Stimulated activated CD4-positive, alpha-beta T cell treated with anti-CD3 and anti-CD28 coated beads, Interleukin-4, amount 100 ng/mL, for 48 hours (primary cell): Measurements from ENCODE around the gene SERPINF2.
"Not testable (repeated sequence)": the region's sequence is repeated elsewhere in the genome, so short reads cannot be mapped to it uniquely, and the experiment has no call there.

Experiments
- DNase-seq, 2 donors: peaks; one replicate each; pipeline ENCODE4 v3.0.0-alpha.2; 2020; ENCODE audit warnings: low read depth in 2 of 2

SERPINF2 gene

GRCh38 chr17:1716076-1716911 lies 26.4 kb upstream of the SERPINF2 start:
- DNase-seq = peak; percentile 99 to 100

GRCh38 chr17:1716912-1717695 lies 25.6 kb upstream of the SERPINF2 start:
- DNase-seq = peak; percentile 69 to 84

GRCh38 chr17:1718362-1719165 lies 24.1 kb upstream of the SERPINF2 start:
- DNase-seq = no peak

- DNase-seq = peak; percentile 56 to 57
These were observed 21.8 kb upstream of the SERPINF2 start for GRCh38 chr17:1720856-1721386.

DNA sequence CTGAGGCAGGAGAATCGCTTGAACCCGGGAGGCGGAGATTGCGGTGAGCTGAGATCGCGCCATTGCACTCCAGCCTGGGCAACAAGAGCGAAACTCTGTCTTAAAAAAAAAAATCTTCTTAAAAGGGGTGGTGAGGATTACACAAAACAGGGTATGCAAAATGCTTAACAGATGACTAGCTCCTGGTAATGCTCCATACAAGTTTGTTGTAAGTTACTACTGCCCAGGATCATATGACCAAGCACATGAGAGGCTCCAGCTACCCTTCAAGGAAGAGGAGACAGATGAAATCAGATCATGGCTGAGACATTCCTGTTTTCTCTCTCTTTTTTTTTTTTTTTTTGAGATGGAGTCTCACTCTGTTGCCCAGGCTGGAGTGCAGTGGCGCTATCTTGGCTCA lies 20.6 kb upstream of the SERPINF2 start:
- not testable (repeated sequence) for DNase-seq

DNA sequence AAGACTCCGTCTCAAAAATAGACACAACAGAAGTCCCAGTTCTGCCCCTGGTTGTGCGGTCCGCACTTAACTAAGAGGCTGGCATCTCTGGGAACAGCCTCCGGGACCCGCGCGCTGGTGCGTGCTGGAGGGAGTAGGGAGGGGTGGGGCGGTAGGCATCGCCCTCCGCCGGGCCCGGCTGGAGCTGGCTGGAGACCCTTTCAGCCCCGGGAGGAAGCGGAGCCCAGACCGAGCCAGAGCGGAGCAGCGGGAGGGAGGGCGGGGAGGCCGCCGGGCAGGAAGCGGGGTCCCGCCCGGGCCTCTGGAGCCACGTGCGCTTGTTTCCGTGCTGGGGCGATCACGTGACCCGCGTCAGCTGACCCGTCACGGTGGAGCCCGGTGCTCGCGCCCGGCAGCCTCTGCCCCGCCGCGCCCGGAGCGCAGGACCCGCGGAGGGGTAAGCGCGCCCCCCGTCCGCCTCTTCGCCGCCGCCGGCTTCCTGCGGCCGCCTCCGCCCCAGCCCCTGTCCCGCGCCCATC lies 18.3 kb upstream of the SERPINF2 start, which contains the start of gene WDR81:
Gene WDR81 (plus strand): TSS at position 354 of the 518 bp plus-strand sequence. CDS start 256 bp downstream, outside the sequence.
- DNase-seq = peak; percentile 75 to 88

DNA sequence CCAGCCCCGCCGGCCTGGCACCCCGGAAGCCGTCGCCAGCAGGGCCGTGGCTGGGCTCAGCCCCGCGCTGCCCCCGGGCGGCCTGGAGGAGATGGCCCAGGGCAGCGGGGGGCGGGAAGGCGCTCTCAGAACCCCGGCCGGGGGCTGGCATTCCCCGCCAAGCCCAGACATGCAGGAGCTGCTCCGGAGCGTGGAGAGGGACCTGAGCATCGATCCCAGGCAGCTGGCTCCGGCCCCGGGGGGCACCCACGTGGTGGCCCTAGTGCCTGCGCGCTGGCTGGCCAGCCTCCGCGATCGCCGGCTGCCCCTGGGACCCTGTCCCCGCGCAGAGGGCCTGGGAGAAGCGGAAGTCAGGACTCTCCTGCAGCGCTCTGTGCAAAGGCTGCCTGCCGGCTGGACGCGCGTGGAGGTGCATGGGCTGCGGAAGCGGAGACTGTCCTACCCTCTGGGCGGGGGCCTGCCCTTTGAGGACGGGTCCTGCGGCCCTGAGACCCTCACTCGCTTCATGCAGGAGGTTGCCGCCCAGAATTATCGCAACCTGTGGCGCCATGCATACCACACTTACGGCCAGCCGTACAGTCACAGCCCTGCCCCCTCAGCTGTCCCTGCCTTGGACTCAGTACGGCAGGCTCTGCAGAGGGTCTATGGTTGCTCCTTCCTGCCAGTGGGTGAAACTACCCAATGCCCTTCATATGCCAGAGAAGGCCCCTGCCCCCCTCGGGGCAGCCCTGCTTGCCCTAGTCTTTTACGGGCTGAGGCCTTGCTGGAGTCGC lies 17.6 kb upstream of the SERPINF2 start:
- DNase-seq = no peak

- no peak for DNase-seq
These were observed 16.8 kb upstream of the SERPINF2 start for GRCh38 chr17:1725642-1726511.

GRCh38 chr17:1726626-1727257 lies 15.9 kb upstream of the SERPINF2 start:
- DNase-seq = no peak

DNA sequence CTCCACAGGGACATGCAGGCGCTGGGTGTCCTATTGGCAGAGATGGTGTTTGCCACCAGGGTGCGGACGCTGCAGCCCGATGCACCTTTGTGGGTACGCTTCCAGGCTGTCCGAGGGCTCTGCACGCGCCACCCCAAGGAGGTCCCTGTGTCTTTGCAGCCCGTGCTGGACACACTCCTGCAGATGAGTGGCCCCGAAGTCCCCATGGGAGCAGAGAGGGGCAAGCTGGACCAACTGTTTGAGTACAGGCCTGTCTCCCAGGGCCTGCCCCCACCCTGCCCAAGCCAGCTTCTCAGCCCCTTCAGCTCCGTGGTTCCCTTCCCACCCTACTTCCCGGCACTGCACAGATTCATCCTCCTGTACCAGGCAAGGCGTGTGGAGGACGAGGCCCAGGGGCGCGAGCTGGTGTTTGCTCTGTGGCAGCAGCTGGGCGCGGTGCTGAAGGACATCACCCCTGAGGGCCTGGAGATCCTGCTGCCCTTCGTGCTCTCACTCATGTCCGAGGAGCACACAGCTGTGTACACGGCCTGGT lies 15.3 kb upstream of the SERPINF2 start:
- DNase-seq = no peak

GRCh38 chr17:1727876-1728630 lies 14.6 kb upstream of the SERPINF2 start:
- DNase-seq = no peak

- DNase-seq = no peak
These were observed 12.7 kb upstream of the SERPINF2 start for GRCh38 chr17:1729966-1730325.

- no peak for DNase-seq
These were observed 12.1 kb upstream of the SERPINF2 start for GRCh38 chr17:1730326-1731193.

DNA sequence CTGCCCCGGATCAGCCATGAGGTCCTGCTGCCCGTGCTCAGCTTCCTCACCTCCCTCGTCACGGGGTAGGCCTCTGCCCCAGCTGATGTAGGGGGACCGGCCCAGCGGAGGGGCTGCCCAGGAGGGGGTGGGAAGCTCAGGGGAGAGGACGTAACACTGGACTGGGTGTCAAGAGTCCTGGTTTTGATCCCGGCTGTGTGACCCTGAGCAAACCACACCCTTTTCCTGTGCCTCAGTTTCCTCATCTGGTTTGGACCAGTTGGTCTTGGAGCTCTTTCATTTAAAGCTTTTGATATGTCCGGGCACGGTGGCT lies 11.5 kb upstream of the SERPINF2 start:
- DNase-seq = no peak

- no peak for DNase-seq
These were observed 10.3 kb upstream of the SERPINF2 start for GRCh38 chr17:1732241-1732832.

GRCh38 chr17:1732833-1733321 lies 9.8 kb upstream of the SERPINF2 start:
- no peak for DNase-seq

GRCh38 chr17:1733759-1734158 lies 8.9 kb upstream of the SERPINF2 start:
- no peak for DNase-seq
